Large intestine (tissue), 3 donors: Measurements from ENCODE around the gene ANO6. TPM values are rescaled to one million over a fixed set of nuclear protein-coding genes. Genes with fewer than 3 reads are reported as not detected.

Experiments used
- DNase-seq, 2 donors: peaks; one replicate each; pipeline versions ENCODE4 v3.0.0 to v3.0.0-alpha.2; 2013
- H3K27ac ChIP-seq: one replicate; pipeline ENCODE4 v1.5.1; 2013; ENCODE audit warnings: low read length
- H3K27me3 ChIP-seq: 2 replicates; pipeline ENCODE4 v1.6.1; 2013; ENCODE audit warnings: low read length; ENCODE audit not compliant: control insufficient read depth, insufficient read depth
- H3K36me3 ChIP-seq: 2 replicates; pipeline ENCODE4 v1.6.1; 2013; ENCODE audit warnings: low read length; ENCODE audit not compliant: control insufficient read depth, insufficient read depth
- H3K4me1 ChIP-seq: one replicate; pipeline ENCODE4 v1.6.1; 2013; ENCODE audit warnings: low read length; ENCODE audit not compliant: control insufficient read depth, insufficient read depth
- H3K4me3 ChIP-seq: one replicate; pipeline ENCODE4 v1.5.1; 2013; ENCODE audit warnings: low read length
- H3K9me3 ChIP-seq: one replicate; pipeline ENCODE4 v1.6.1; 2013; ENCODE audit warnings: mild to moderate bottlenecking, low read depth, low read length, moderate library complexity; ENCODE audit not compliant: control insufficient read depth
- WGBS: methylation state at CpG from one replicate; pipeline ENCODE4 v1.1.5; 2013; ENCODE audit warnings: low lambda C conversion rate; ENCODE audit not compliant: insufficient coverage; 5-methylcytosine and 5-hydroxymethylcytosine counted together
- polyA plus RNA-seq: library from polyadenylated mRNA; unstranded; fragments of 120-200 nt; gene quantifications from one replicate; pipeline ENCODE4 v1.2.1, GENCODE V29; 2013

ANO6 gene
- polyA plus RNA-seq, 1 donor = 65.8 TPM

DNA sequence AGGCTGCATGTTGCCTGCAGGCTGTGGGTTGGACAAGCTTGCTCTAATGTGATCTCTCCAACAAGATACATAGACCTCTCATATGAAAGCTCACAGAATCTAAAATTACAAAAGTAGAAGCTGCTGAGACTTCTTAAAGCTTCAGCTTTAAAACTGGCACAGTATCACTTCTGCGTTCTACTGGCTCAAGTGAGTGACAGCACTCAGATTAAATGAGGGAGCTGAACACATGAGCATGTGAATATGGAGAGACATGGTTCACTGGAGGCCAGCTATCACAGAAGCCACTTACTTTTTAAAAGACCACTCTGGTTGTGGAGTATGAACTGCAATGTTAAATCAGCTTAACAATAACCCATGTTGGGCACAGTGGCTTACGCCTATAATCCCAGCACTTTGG, 29.1 kb upstream of the ANO6 start:
- DNase-seq = no peak
- Histone ChIP-seq H3K9me3 (no peaks in the 10 kb centered on the region), H3K27ac (no peak overlapping the region), H3K4me3 (no peak overlapping the region), H3K4me1 (no peaks in the 10 kb centered on the region), H3K36me3 (no peaks in the 10 kb centered on the region), H3K27me3 (no peaks in the 10 kb centered on the region)
- WGBS = no CpG with 5 or more reads among the region's 2 CpGs

DNA sequence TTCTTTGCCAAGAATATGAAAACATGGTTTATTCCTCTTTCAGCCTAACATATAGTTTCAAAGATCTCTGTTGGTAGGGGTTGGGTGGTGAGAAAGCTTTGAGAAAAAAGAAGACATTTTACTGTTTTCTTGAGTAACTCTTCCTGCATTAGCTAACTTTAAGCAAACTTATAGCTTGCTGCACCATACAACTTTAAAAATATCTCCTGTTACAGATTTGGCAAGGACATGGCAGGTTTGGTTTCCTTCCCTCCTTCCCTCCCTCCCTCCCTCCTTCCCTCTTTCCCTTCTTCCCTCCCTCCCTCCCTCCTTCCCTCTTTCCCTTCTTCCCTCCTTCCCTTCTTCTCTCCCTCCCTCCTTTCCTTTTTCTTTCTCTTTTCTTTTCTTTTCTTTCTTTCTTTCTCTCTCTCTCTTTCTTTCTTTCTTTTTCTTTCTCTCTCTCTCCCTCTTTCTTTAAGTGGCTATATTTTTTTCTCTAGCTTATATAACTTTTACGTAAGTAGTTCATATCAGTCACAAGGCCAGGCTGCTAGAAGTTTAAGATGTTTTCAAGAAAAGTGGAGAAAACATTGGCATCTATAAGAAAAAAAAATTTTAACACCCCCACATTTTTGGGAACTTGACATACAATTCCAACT, 26.0 kb upstream of the ANO6 start:
- no peak for DNase-seq
- Histone ChIP-seq H3K4me1 (peaks cover 5% of the 10 kb centered on the region), H3K36me3 (no peaks in the 10 kb centered on the region), H3K4me3 (no peak overlapping the region), H3K27ac (no peak overlapping the region), H3K9me3 (no peaks in the 10 kb centered on the region), H3K27me3 (no peaks in the 10 kb centered on the region)
- 100% methylated on average over 1 of the region's 1 CpG for WGBS

DNA sequence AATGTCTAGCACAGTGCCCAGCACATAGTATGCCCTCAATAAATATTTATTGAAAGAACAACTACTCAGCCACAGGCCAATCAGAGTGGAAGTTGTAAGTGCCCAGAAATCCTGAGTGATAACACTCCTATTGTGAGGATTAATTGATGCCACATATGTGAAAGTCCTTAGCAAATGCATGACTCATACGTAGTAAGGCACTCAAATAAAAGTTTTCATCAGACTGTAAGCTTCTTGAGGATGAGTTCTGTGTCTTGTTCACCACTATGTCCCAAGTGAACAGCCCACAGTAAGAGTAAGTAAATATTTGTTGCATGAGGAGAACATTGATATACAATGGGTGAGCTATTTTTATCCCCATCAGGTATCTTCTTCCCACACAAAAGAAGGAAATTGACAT, 24.7 kb upstream of the ANO6 start:
- no CpG with 5 or more reads among the region's 1 CpG for WGBS
- Histone ChIP-seq H3K27me3 (no peaks in the 10 kb centered on the region), H3K4me1 (peaks cover 5% of the 10 kb centered on the region), H3K9me3 (no peaks in the 10 kb centered on the region), H3K27ac (no peak overlapping the region), H3K36me3 (no peaks in the 10 kb centered on the region), H3K4me3 (no peak overlapping the region)
- DNase-seq = no peak

DNA sequence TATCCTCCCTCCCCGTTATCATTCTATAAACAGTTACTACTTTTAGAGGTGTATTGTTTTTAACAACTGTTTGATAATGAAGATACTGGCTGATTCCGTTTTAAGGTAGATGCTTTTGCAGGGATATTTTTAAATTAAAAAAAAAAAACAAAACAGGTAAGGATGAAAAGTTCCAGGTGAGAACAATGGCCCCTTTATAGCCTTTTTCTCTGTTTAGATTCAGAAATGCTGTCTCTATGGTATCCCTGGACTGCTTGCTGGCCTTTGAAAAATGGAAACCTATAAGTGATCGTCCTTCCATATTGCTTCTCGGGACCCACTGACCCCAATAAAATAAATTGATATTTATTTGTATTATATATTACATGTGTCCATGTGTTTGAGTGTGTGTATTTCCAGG, 23.2 kb upstream of the ANO6 start:
- Histone ChIP-seq H3K27me3 (no peaks in the 10 kb centered on the region), H3K36me3 (no peaks in the 10 kb centered on the region), H3K27ac (no peak overlapping the region), H3K4me3 (no peak overlapping the region), H3K4me1 (peaks cover 5% of the 10 kb centered on the region), H3K9me3 (no peaks in the 10 kb centered on the region)
- no peak for DNase-seq
- WGBS = 28% methylated on average over 2 of the region's 4 CpGs

DNA sequence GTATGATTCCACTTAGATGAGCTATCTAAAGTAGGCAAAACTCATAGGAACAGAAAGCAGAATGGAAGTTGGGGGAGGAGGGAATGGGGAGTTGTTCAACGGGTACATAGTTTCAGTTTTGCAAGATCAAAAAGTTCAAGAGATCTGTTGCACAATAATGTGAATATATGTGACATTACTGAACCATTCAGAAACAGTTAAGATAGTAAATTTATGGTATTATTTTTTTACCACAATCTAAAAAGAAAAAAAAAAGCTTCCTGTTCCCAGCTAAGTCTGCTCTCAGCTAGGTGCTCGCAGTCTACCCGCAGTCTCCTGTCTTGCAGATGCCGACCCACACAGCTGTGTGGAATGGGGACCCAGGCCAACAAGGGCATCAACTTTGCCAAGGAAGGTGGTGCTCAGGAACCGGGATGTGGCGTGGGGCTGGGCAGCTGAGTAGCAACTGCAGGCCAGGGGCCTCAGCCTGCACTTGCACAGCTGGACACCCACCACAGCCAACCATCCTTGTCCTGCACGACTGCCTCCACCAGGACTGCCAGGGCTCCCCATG, 15.3 kb upstream of the ANO6 start:
- Histone ChIP-seq H3K4me1 (peaks cover 13% of the 10 kb centered on the region), H3K27ac (peak overlapping the region; percentile 69), H3K36me3 (no peaks in the 10 kb centered on the region), H3K4me3 (no peak overlapping the region), H3K27me3 (no peaks in the 10 kb centered on the region), H3K9me3 (no peaks in the 10 kb centered on the region)
- peak; percentile 33 to 66 for DNase-seq
- no CpG with 5 or more reads among the region's 7 CpGs for WGBS

DNA sequence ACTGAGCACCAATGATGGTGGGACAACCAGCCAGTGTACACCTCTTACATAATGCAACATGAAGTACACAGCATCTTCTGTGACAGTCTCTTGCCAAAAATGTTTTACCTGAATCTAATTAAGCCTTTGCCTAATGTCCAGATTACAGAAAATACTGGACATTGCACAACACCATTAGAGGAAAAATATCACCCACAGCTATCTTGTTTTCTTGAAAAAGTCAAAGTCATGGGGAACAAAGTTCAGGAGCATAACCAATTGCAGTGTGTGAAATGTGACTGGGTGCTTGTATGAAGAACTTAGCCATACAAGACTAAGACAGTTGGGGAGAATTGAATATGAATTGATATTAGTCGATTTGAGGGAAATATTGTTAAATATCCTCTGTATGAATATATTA, 12.1 kb upstream of the ANO6 start:
- peak; percentile 68 to 81 for DNase-seq
- Histone ChIP-seq H3K9me3 (no peaks in the 10 kb centered on the region), H3K27me3 (no peaks in the 10 kb centered on the region), H3K4me3 (no peak overlapping the region), H3K4me1 (peaks cover 13% of the 10 kb centered on the region), H3K36me3 (no peaks in the 10 kb centered on the region), H3K27ac (peak overlapping the region; percentile 36)
- WGBS = no CpG with 5 or more reads among the region's 1 CpG

DNA sequence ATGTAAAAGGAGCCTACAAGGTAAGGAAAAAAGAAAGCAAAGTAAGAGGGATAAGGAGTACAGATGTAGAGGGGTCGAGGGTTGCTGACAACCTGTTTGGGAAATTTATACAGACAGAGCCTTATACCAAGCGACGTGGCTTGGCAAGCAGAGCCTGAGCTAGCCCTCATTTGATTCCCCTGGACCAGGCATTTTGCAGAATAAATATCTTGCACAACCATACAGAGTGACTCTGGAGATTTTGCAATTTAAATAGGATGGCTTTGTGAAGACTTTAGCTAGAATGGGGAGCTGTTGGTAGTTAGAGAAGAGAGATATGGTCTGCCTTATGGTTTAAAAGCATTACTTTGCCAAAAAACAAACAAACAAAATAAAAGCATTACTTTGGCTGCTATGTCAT, 11.1 kb upstream of the ANO6 start:
- Histone ChIP-seq H3K27me3 (no peaks in the 10 kb centered on the region), H3K4me3 (no peak overlapping the region), H3K4me1 (peaks cover 13% of the 10 kb centered on the region), H3K36me3 (no peaks in the 10 kb centered on the region), H3K9me3 (no peaks in the 10 kb centered on the region), H3K27ac (no peak overlapping the region)
- no CpG with 5 or more reads among the region's 3 CpGs for WGBS
- DNase-seq = no peak

DNA sequence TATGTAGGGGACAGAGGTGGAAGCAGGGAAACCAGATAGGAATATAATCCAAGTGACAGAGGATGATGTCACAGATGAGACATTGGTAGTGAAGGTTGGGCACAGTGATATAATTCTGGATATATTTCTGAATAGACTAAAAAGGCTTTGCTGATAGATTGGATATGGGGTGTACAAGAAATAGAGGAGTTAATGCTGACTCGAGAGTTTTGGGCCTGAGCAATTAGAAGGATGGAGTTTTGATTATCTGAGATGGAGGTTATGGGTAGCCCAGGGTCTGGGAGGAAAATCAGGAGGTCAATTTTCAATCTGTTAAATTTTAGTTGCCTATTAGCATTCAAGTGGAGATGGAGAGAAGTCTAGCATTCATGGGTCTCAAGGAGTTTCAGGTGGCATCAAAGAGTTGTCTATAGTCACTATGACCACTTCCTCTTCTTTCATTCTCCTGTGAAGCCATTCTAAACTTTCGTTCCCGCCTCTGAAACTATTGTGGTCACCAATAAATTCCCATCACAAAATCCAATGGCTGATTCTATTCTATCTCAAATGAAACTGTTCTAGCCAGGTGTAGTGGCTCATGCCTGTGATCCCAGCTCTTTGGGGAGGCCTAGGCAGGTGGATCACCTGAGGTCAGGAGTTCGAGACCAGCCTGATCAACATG, 10.6 kb upstream of the ANO6 start:
- no peak for DNase-seq
- 100% methylated on average over 1 of the region's 4 CpGs for WGBS
- no peak overlapping the region for H3K27ac ChIP-seq

DNA sequence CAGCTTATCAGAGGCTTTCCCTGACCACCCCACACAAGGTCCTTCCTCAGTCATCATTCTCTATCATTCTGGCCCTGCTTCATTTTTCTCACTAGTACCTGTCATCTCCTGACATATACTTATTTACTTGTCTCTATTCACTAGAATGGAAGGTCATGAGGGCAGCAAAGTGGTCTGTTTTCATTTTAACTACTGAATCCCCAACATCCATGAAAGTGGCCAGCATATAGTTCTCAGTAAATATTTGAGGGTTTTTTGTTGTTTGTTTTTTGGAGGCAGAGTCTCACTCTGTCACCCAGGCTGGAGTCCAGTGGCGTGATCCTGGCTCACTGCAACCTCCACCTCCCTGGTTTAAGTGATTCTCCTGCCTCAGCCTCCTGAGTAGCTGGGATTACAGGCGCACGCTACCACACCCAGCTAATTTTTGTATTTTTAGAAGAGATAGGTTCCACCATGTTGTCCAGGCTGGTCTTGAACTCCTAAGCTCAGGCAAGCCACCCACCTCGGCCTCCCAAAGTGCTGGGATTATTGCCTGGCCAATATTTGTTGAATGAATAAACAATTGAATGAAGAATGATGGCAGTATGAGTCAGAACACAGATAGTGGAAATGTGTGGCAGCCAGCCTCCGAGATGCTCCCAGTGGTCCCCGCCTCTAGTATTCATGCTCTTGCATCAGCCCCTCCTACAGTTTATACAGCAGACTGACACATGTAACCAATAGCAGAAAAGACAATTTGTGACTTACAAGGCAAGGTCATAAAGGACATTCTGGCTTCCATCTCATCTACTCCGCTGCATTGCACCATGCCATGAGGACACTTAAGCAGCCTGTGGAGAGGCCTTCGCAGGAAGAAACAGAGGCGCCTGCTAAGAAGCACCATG, 7.0 kb upstream of the ANO6 start:
- WGBS = no CpG with 5 or more reads among the region's 9 CpGs
- no peak for DNase-seq
- H3K27ac ChIP-seq = no peak overlapping the region
- H3K4me1 ChIP-seq = no peaks in the 10 kb centered on the region
- no peaks in the 10 kb centered on the region for H3K9me3 ChIP-seq
- no peaks in the 10 kb centered on the region for H3K36me3 ChIP-seq
- H3K4me3 ChIP-seq = no peak overlapping the region
- H3K27me3 ChIP-seq = no peaks in the 10 kb centered on the region

More for the DNA sequence above, 10.6 kb upstream of the ANO6 start:
- no peak overlapping the region for H3K4me3 ChIP-seq
- H3K36me3 ChIP-seq = no peaks in the 10 kb centered on the region
- no peaks in the 10 kb centered on the region for H3K9me3 ChIP-seq
- H3K4me1 ChIP-seq = peaks cover 10% of the 10 kb centered on the region
- no peaks in the 10 kb centered on the region for H3K27me3 ChIP-seq

DNA sequence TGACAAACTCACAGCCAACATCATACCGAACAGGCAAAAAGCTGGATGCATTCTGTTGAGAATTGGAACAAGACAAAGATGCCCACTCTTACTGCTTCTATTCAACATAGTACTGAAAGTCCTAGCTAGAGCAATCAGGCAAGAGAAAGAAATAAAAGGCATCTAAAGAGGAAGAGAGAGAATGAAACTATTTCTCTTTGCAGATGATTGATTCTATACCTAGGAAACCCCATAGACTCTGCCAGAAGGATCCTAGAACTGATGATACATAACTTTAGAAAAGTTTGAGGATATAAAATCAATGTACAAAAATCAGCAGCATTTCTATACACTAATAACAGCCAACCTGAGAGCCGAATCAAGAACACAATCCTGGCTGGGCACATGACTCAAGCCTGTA, 6.1 kb upstream of the ANO6 start:
- DNase-seq = no peak
- H3K27me3 ChIP-seq = no peaks in the 10 kb centered on the region
- no peaks in the 10 kb centered on the region for H3K36me3 ChIP-seq
- no peaks in the 10 kb centered on the region for H3K4me1 ChIP-seq
- H3K27ac ChIP-seq = no peak overlapping the region
- WGBS = no CpG with 5 or more reads among the region's 2 CpGs
- no peak overlapping the region for H3K4me3 ChIP-seq
- no peaks in the 10 kb centered on the region for H3K9me3 ChIP-seq
